ENCODE results near the gene OR4D2. TPM values are rescaled to one million over a fixed set of nuclear protein-coding genes. Genes with fewer than 3 reads are reported as not detected.

Gene OR4D2
- total and polyA plus RNA-seq, 4 donors, result not detected

DNA sequence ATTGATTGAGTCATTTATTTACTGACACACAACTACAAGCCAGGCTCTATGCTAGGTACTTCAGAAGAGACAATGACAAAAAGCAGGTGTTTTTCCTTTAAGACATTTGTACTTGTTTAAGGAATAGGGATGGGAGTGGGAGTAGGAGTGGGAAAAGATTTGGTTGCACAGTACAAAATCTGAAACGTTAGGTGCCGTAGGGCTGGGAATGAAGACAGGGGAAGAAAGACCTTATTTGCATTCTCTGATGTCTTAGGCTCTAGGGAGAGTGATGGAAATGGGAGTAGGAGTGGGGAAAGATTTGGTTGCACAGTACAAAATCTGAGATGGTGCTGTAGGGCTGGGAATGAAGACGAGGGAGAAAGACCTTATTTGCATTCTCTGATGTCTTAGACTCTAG, 47.3 kb upstream of the OR4D2 start:
- no peak for DNase-seq (ENCODE audit: low spot score)
- Histone ChIP-seq H3K4me3 (ENCODE audit: low read depth in 1 of 3, low read length in 3 of 3) (no peak overlapping the region), H3K36me3 (ENCODE audit: control insufficient read depth in 4 of 4, insufficient read depth in 3 of 4, low read depth in 1 of 4, low read length in 3 of 4) (no peaks in the 10 kb centered on the region), H3K27me3 (ENCODE audit: control insufficient read depth in 4 of 4, insufficient read depth in 4 of 4, low read length in 3 of 4) (peaks cover 0 to 4% (median under 1%) of the 10 kb centered on the region in 4 donors), H3K9ac (ENCODE audit: low read depth in 1 of 2, low read length in 2 of 2) (no peak overlapping the region), H3K9me3 (ENCODE audit: control insufficient read depth in 4 of 4, low read length in 3 of 4) (no peaks in the 10 kb centered on the region), H3K27ac (ENCODE audit: low read depth in 1 of 2, low read length in 2 of 2) (no peak overlapping the region), H3K4me1 (ENCODE audit: control insufficient read depth in 4 of 4, insufficient read depth in 4 of 4, low read length in 3 of 4) (no peaks in the 10 kb centered on the region)
- 65% methylated on average over 3 of the region's 3 CpGs for WGBS
- no peak for TF ChIP-seq JUND (IDR thresholded peaks at IDR 0.05)

DNA sequence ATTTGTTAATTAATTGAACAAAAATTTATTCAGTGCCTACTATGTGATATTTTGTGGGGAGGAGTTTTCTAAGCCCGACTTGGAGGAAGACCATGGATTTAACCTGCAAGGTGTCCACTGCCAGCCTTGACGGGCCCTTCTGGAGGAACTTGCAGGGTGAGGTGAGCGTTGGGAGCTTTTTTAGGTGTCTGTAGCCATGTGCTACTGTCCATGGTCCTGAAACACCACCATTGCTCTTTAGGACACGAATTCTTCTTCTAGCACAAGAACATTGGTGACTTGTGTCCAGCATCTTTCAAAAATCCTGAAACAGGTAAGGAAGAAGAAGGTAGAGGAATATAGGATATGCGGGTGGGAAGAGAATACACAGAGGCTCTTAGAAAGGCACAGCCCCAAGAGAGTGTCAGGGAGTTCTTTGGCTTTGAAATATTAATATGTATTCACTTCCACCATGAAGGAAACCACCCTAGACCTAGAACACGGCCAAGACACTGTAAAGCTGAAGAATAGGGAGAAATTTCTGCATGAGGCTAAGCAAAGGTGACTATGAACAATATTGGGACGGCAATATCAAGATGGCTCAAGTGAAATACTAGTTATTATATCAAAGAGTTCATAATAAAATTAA, 46.5 kb upstream of the OR4D2 start:
- no peaks in the 10 kb centered on the region for H3K9me3 ChIP-seq (ENCODE audit: control insufficient read depth in 4 of 4, low read length in 3 of 4)
- peak; percentile 39 for DNase-seq (ENCODE audit: low spot score)
- no peaks in the 10 kb centered on the region for H3K4me1 ChIP-seq (ENCODE audit: control insufficient read depth in 4 of 4, insufficient read depth in 4 of 4, low read length in 3 of 4)
- H3K27ac ChIP-seq (ENCODE audit: low read depth in 1 of 2, low read length in 2 of 2), result no peak overlapping the region
- peaks cover 0 to 4% (median under 1%) of the 10 kb centered on the region in 4 donors for H3K27me3 ChIP-seq (ENCODE audit: control insufficient read depth in 4 of 4, insufficient read depth in 4 of 4, low read length in 3 of 4)
- H3K36me3 ChIP-seq (ENCODE audit: control insufficient read depth in 4 of 4, insufficient read depth in 3 of 4, low read depth in 1 of 4, low read length in 3 of 4), result no peaks in the 10 kb centered on the region
- no peak overlapping the region for H3K4me3 ChIP-seq (ENCODE audit: low read depth in 1 of 3, low read length in 3 of 3)
- H3K9ac ChIP-seq (ENCODE audit: low read depth in 1 of 2, low read length in 2 of 2), result no peak overlapping the region
- 21% methylated on average over 7 of the region's 7 CpGs for WGBS
- TF ChIP-seq RAD21 (IDR thresholded peaks at IDR 0.05), result no peak
- TF ChIP-seq, protein P1, sequence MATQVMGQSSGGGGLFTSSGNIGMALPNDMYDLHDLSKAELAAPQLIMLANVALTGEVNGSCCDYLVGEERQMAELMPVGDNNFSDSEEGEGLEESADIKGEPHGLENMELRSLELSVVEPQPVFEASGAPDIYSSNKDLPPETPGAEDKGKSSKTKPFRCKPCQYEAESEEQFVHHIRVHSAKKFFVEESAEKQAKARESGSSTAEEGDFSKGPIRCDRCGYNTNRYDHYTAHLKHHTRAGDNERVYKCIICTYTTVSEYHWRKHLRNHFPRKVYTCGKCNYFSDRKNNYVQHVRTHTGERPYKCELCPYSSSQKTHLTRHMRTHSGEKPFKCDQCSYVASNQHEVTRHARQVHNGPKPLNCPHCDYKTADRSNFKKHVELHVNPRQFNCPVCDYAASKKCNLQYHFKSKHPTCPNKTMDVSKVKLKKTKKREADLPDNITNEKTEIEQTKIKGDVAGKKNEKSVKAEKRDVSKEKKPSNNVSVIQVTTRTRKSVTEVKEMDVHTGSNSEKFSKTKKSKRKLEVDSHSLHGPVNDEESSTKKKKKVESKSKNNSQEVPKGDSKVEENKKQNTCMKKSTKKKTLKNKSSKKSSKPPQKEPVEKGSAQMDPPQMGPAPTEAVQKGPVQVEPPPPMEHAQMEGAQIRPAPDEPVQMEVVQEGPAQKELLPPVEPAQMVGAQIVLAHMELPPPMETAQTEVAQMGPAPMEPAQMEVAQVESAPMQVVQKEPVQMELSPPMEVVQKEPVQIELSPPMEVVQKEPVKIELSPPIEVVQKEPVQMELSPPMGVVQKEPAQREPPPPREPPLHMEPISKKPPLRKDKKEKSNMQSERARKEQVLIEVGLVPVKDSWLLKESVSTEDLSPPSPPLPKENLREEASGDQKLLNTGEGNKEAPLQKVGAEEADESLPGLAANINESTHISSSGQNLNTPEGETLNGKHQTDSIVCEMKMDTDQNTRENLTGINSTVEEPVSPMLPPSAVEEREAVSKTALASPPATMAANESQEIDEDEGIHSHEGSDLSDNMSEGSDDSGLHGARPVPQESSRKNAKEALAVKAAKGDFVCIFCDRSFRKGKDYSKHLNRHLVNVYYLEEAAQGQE (IDR thresholded peaks at IDR 0.05), result peak; percentile 100
- TF ChIP-seq, protein P2, sequence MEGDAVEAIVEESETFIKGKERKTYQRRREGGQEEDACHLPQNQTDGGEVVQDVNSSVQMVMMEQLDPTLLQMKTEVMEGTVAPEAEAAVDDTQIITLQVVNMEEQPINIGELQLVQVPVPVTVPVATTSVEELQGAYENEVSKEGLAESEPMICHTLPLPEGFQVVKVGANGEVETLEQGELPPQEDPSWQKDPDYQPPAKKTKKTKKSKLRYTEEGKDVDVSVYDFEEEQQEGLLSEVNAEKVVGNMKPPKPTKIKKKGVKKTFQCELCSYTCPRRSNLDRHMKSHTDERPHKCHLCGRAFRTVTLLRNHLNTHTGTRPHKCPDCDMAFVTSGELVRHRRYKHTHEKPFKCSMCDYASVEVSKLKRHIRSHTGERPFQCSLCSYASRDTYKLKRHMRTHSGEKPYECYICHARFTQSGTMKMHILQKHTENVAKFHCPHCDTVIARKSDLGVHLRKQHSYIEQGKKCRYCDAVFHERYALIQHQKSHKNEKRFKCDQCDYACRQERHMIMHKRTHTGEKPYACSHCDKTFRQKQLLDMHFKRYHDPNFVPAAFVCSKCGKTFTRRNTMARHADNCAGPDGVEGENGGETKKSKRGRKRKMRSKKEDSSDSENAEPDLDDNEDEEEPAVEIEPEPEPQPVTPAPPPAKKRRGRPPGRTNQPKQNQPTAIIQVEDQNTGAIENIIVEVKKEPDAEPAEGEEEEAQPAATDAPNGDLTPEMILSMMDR (IDR thresholded peaks at IDR 0.05; ENCODE audit: low read depth, low read length, missing input control), result no peak
- TF ChIP-seq HNF4G (IDR thresholded peaks at IDR 0.05), result no peak
- no peak for TF ChIP-seq HNF4A (conservative IDR thresholded peaks at IDR 0.05)

DNA sequence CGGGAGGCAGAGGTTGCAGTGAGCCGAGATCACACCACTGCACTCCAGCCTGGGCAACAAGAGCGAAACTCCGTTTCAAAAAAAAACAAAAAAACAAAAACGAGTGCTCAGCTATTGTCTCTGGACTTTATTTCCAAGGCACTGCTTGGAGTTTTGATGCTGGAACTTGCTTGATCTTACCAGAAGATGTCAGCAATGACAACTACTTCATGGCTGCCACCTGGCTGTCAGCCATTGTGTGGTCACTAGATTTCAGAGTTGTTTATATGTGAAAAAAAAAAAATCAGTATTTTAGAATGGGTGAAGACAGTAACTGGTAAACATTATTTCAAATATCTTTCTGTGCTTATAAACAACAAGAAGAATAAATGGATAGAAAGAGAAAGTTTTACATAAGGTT, 44.9 kb upstream of the OR4D2 start:
- peak; percentile 12 to 30 for TF ChIP-seq RAD21 (IDR thresholded peaks at IDR 0.05)
- TF ChIP-seq, protein P1 (IDR thresholded peaks at IDR 0.05), result no peak
- no peak for TF ChIP-seq YY1 (IDR thresholded peaks at IDR 0.05)
- TF ChIP-seq FOXA1 (IDR thresholded peaks at IDR 0.05), result no peak
- TF ChIP-seq, protein P3, sequence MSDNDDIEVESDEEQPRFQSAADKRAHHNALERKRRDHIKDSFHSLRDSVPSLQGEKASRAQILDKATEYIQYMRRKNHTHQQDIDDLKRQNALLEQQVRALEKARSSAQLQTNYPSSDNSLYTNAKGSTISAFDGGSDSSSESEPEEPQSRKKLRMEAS (IDR thresholded peaks at IDR 0.05), result no peak
- no peak for TF ChIP-seq FOXA2 (IDR thresholded peaks at IDR 0.05)
- TF ChIP-seq, protein P2 (IDR thresholded peaks at IDR 0.05; ENCODE audit: low read depth, low read length, missing input control), result peak; percentile 19
- no peak for TF ChIP-seq TAF1 (conservative IDR thresholded peaks at IDR 0.05)
- TF ChIP-seq NR2F2 (IDR thresholded peaks at IDR 0.05), result no peak
- no peak for TF ChIP-seq GABPA (IDR thresholded peaks at IDR 0.05 in 1 of 2, conservative IDR thresholded peaks at IDR 0.05 in 1 of 2)
- TF ChIP-seq SP1 (IDR thresholded peaks at IDR 0.05), result no peak
- no peak for TF ChIP-seq RXRA (IDR thresholded peaks at IDR 0.05)
- no peak for TF ChIP-seq EGR1 (IDR thresholded peaks at IDR 0.05; ENCODE audit: low read depth in 2 of 2)
- H3K4me3 ChIP-seq (ENCODE audit: low read depth in 1 of 3, low read length in 3 of 3), result no peak overlapping the region

More for the DNA sequence above, 44.9 kb upstream of the OR4D2 start:
- Histone ChIP-seq H3K27ac (ENCODE audit: low read depth in 1 of 2, low read length in 2 of 2) (no peak overlapping the region), H3K9ac (ENCODE audit: low read depth in 1 of 2, low read length in 2 of 2) (no peak overlapping the region), H3K4me1 (ENCODE audit: control insufficient read depth in 4 of 4, insufficient read depth in 4 of 4, low read length in 3 of 4) (no peaks in the 10 kb centered on the region), H3K27me3 (ENCODE audit: control insufficient read depth in 4 of 4, insufficient read depth in 4 of 4, low read length in 3 of 4) (peaks cover 0 to under 1% (median 0%) of the 10 kb centered on the region in 4 donors), H3K9me3 (ENCODE audit: control insufficient read depth in 4 of 4, low read length in 3 of 4) (no peaks in the 10 kb centered on the region), H3K36me3 (ENCODE audit: control insufficient read depth in 4 of 4, insufficient read depth in 3 of 4, low read depth in 1 of 4, low read length in 3 of 4) (no peaks in the 10 kb centered on the region)
- no peak for DNase-seq (ENCODE audit: low spot score)
- 39% methylated on average over 5 of the region's 5 CpGs for WGBS

All from liver (tissue), 9 donors.